OCI-LY1 (cell line): Measurements from ENCODE around the gene LRP2.

ENCODE experiments used
- EZH2 ChIP-seq: fragments of 200-600 bp; sonication (generic), shearing (Covaris generic); IDR thresholded peaks from 2 replicates; pipeline ENCODE4 v1.8.0; 2017; ENCODE audit warnings: borderline replicate concordance, mixed run types, mild to moderate bottlenecking, antibody characterized with exemption, low read length, moderate library complexity, mixed read lengths
- TF ChIP-seq, protein P1 (sequence below): fragments of 200-600 bp; sonication (generic), shearing (Covaris generic); IDR thresholded peaks from 2 replicates; pipeline ENCODE4 v1.5.1; 2017; ENCODE audit warnings: mild to moderate bottlenecking, antibody characterized with exemption, low read length, moderate library complexity, mixed read lengths

GRCh38 chr2:169189132-169189531 lies 173.2 kb downstream of the LRP2 start:
- TF ChIP-seq, protein P1, sequence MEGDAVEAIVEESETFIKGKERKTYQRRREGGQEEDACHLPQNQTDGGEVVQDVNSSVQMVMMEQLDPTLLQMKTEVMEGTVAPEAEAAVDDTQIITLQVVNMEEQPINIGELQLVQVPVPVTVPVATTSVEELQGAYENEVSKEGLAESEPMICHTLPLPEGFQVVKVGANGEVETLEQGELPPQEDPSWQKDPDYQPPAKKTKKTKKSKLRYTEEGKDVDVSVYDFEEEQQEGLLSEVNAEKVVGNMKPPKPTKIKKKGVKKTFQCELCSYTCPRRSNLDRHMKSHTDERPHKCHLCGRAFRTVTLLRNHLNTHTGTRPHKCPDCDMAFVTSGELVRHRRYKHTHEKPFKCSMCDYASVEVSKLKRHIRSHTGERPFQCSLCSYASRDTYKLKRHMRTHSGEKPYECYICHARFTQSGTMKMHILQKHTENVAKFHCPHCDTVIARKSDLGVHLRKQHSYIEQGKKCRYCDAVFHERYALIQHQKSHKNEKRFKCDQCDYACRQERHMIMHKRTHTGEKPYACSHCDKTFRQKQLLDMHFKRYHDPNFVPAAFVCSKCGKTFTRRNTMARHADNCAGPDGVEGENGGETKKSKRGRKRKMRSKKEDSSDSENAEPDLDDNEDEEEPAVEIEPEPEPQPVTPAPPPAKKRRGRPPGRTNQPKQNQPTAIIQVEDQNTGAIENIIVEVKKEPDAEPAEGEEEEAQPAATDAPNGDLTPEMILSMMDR: no peak
- TF ChIP-seq EZH2: no peak
